Fibroblast of skin of left quadriceps (primary cell): ENCODE data around the gene MGAT2.
"Not testable (repeated sequence)": the region's sequence is repeated elsewhere in the genome, so short reads cannot be mapped to it uniquely, and the experiment has no call there.

Experiments
- DNase-seq, 2 experiments: peaks; one replicate each; pipeline ENCODE4 v3.0.0-alpha.2; 2013; ENCODE audit warnings: low read depth in 2 of 2

Gene MGAT2

GRCh38 chr14:49620182-49621113 is at the start of gene MGAT2, which contains the start of gene RPL36AL:
MGAT2 (plus strand) TSS chr14:49620799; CDS start chr14:49621269, 470 bp downstream.
RPL36AL (minus strand) TSS chr14:49620626; CDS start chr14:49619104, 1,522 bp downstream.
- DNase-seq, result peak; percentile 96 to 97

- DNase-seq, result no peak
Observed at GRCh38 chr14:49574038-49574437, 46.6 kb upstream of the MGAT2 start.

- no peak for DNase-seq
Observed at GRCh38 chr14:49578141-49578540, 42.5 kb upstream of the MGAT2 start.

GRCh38 chr14:49579841-49580240 is 40.8 kb upstream of the MGAT2 start:
- DNase-seq, result no peak

- DNase-seq, result no peak
Observed at GRCh38 chr14:49581209-49582112, 39.1 kb upstream of the MGAT2 start.

- DNase-seq, result no peak
Observed at GRCh38 chr14:49582113-49582977, 38.3 kb upstream of the MGAT2 start.

GRCh38 chr14:49583629-49584028 is 37.0 kb upstream of the MGAT2 start:
- no peak for DNase-seq

GRCh38 chr14:49584058-49584457 is 36.5 kb upstream of the MGAT2 start:
- DNase-seq, result no peak

- not testable (repeated sequence) for DNase-seq
Observed at GRCh38 chr14:49584981-49585640, 35.5 kb upstream of the MGAT2 start.

GRCh38 chr14:49585803-49586672 is 34.6 kb upstream of the MGAT2 start, which contains the start of gene RPS29:
RPS29 (minus strand) TSS chr14:49586380; CDS start chr14:49586346, 34 bp downstream.
- DNase-seq, result peak; percentile 99

- peak; percentile 62 to 74 for DNase-seq
Observed at GRCh38 chr14:49586673-49587460, 33.7 kb upstream of the MGAT2 start.

- no peak for DNase-seq
Observed at GRCh38 chr14:49589387-49589786, 31.2 kb upstream of the MGAT2 start.

GRCh38 chr14:49593016-49593415 is 27.6 kb upstream of the MGAT2 start:
- DNase-seq, result peak; percentile 35 to 40

- DNase-seq, result no peak
Observed at GRCh38 chr14:49594347-49595091, 26.1 kb upstream of the MGAT2 start.

- DNase-seq, result no peak
Observed at GRCh38 chr14:49598189-49598484, 22.5 kb upstream of the MGAT2 start.

GRCh38 chr14:49598485-49599300 is 21.9 kb upstream of the MGAT2 start, which contains the start of gene LRR1:
LRR1 (plus strand) TSS chr14:49598940; CDS start chr14:49599021, 81 bp downstream.
- DNase-seq, result peak; percentile 53 to 57

- DNase-seq, result no peak
Observed at GRCh38 chr14:49607583-49607982, 13.0 kb upstream of the MGAT2 start.
